ENCODE results near the gene IL9R.
"Not testable (repeated sequence)": the region's sequence is repeated elsewhere in the genome, so short reads cannot be mapped to it uniquely, and the experiment has no call there.

IL9R gene, protein sequence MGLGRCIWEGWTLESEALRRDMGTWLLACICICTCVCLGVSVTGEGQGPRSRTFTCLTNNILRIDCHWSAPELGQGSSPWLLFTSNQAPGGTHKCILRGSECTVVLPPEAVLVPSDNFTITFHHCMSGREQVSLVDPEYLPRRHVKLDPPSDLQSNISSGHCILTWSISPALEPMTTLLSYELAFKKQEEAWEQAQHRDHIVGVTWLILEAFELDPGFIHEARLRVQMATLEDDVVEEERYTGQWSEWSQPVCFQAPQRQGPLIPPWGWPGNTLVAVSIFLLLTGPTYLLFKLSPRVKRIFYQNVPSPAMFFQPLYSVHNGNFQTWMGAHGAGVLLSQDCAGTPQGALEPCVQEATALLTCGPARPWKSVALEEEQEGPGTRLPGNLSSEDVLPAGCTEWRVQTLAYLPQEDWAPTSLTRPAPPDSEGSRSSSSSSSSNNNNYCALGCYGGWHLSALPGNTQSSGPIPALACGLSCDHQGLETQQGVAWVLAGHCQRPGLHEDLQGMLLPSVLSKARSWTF

DNA sequence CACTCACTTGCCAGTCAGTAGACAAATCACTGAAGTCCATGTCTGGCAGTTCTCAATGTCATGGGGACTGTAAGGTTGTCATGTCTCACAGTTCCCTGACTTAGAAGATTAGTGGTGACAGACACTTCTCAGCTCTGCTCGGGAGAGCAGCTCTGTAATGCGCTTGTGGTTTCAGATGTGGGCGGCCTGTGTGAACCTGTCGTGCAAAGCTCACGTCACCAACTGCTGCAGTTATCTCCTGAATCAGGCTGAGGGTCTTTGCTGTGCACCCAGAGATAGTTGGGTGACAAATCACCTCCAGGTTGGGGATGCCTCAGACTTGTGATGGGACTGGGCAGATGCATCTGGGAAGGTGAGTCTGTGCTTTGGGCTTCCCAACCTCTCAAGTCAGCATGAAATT lies at the start of gene IL9R:
Gene IL9R, plus strand, starts transcription at position 261 of the 400 bp plus-strand sequence. Its CDS starts 64 bp downstream, at position 325.
- DNase-seq, result no peak

DNA sequence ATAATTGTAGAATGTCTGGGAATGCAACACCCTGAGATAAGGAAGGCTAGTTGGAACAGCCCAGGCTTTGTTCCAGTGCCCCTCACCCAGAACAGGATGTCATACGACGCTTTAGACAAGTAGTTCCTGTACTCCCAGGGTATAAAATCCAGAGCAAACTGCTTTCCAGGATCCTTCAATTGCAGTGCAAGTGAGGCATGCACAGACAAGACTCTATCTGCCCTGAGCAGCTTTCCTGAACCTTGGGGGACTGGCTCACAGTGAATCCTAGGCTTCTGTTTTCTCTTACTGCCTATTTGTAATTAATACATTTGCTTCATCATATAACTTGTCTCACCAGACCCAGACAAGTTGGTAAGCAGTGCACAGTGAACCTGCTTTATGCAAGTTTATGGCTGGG lies 48.4 kb upstream of the IL9R start:
- DNase-seq, result no peak

DNA sequence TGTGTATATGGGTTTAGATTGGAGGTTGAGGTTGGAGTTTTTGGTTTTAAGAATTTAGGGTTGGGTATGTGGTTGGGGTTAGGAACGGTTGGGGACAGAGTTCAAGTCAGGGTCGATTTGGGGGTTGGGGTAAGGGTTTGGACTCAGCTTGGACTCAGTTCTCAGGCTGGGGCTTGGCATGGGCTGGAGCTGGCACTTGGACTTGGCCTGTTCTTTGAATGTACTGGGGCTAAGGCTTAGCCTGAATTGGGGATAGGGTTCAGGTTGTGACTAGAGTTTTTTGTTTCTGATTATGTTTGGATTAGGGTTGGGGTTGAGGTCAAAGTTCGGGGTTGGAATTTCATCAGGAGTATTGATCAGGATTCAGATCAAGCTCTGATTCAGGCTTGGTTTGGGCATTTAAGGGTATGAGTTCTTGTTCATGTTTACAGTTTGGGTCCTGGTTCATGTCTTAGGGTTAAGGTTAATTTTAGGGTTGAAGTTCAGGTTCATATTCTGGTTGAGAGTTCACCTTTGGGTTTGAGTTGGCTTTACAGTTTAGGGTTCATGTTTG lies 46.2 kb upstream of the IL9R start:
- DNase-seq, result no peak

DNA sequence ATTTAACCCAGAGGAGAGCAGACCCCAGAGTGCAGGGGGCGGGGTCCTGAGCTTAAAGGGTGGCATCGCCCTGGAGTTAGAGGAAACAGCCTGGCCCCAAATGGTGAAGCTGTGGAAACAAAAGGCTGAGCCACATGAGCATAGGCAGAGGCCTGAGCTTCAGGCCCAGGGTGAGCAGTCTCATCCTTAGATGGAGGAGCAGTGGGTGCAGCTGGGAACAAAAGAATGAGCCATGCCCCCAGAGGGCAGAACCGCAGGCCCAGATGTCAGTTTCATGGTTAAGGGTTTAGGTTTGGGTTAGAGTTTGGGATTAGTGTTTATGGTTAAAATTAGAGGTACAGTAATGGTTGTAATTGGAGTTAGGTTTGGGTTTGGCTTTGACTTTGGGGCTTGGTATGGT lies 44.4 kb upstream of the IL9R start:
- DNase-seq, result no peak

DNA sequence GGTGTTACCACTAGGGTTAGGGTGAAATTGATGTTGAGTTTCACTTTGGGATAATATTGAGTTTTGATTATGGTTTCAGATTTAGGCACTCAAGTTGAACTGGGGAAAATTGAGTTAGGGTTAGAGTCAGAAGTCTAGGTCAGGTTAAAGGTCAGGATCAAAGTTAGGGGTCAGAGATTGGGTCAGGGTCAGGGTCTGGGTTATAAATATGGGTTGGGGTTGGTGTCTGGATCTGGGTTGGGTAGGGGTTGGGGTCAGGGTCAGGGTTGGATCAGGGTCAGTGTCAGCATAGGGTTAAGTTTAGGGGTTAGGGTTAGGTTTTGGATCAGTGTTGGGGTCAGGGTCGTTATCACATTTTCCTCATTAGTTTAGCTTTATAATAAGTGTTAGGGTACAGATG lies 42.7 kb upstream of the IL9R start:
- no peak for DNase-seq

DNA sequence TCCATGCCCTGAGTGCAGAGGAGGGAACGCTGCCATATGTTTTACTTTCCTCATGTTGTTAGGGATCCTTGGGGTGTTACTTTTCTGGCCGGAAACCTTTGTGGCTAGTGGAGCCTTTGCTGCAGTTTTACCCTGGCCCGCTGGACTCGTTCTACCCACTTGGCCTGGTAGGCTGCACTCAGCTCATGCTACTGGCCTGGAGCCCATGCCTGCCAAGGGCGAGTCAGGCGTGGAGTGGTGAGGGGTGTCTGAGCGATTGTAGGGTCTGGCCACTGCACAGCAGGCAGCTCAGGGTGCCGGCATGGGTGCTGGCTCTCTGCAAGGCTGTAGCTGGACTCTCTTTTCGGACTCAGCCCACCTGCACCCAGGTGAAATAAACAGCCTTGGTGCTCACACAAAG lies 41.4 kb upstream of the IL9R start:
- DNase-seq, result no peak

DNA sequence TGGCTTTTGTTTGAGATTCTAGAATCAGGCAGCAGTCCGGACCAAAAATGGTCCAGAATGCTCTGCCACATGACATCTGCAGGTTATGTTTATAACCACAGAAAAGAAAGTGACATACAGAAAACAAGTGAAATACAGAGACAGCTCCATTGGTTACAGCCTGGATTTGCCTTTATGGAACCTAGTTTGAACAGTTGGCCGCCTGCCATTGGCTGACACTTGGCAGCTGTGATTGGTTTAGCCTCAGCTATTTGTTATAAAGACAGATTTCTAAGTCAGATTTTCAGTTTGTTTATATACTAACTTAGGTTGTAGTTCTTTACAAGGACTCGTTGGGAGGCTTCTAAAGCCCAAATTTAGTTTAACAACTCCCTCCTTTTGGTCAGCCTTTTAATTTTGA lies 40.8 kb upstream of the IL9R start:
- DNase-seq, result no peak

DNA sequence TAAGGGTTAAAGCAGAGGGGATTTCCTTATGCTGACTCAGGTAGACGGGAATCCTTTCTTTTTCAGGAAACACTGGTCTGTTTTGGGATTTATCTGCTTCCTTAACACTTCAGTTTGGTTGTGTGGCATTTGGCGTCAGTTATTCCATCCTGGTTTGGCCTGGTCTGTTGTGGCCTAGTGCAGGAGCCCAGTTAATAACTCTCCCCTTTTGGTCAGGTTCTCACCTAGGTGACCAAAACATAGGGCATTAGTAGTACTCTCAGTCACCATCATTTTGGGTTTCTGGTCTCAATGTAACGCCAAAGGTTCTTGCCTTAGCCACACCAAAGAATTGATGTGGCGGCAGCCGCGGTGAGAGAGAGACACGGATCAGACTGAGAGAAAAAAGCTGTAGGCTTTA lies 39.7 kb upstream of the IL9R start:
- no peak for DNase-seq

DNA sequence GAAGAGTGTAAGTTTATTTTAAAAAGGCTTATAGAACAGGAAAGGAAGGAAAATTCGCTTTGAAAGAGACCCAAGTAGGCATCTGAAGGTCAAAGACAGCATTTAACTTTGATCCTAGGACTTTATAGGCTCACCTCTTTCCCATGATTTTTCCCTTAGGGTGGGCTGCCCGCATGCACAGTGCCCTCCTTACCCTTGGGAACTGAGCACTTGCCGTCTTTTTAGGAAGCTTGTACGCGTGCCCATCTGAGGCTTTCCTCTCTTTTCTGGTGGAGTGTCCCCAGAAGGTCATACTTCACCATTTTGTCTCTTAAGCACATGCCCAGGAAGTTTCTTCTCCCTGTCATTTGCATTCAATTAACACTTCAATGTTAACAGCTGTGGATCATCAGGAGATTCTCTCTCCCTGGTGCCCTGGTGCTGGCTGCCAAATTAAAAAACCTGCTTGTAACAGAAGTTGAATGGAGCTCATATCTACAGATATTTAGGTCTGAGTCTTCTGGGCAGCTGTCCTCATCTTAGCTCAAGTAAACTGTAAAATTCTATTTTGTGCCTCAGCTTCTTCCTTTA lies 38.4 kb upstream of the IL9R start:
- DNase-seq, result no peak

DNA sequence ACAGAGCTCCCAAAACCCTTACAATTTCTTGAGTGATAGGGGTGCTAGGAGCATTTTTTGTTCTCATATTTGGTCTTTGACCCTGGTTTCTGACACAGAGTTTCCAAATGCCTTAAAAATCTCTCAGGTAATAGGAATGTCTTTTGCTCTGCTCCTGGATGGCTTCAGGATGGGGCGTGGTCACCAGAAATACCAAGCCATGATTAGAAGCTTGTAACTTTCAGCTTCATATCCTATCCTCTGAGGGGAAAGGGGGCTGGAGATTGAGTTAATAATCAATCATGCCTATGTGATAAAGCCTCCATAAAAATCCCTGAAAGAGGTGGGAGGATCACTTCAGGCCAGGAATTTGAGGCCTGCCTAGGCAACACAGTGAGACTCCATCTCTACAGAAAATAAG lies 34.6 kb upstream of the IL9R start:
- no peak for DNase-seq

DNA sequence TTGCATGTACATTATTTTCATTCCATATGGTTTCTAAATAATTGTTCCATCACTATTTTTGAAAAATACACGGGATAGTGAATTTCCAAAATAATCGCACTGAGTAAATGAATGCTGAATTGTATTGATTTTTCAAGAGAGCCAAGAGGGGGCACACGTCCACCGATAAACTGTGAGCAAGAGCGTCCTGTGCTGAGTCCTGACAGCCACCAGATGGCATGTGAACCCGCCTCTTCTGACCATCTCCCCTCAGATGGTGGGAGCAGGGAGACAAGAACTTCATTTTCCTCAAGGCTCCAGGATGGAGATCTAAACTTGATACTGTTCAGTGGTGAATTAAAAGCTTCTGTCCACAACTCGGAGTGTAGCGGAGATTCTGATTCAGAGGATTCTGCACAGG lies 30.6 kb upstream of the IL9R start:
- peak; percentile 34 for DNase-seq

DNA sequence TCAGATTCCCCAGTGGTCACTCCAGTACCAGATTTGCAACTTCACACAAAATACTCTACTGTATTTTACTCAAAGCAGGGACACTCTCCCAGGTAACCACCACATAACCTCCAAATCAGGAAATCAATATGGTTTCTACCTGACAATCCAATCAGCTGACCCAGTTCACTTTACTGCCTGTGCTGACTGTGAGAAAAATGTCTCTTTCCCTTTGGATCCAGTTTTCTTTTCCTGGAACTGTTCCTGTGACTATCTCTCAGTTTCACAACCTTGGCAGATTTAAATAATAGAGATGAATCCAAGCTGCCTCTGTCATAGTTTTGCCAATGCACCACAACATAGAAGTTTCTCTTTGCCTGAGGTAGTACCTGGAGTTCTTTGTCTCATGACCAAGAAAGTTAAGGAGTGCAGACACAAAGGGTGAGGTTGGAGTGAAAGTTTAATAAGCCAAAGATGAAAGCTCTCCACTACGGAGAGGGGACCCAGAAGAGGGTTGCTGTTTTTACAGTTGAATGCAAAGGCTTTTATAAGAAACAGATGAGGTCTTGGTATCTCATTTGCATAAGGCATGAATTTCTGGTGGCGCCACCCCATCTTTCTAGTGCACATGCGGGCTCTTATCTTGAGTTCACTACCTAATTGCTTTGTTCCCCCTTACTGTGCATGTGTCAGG lies 29.7 kb upstream of the IL9R start:
- DNase-seq, result no peak

DNA sequence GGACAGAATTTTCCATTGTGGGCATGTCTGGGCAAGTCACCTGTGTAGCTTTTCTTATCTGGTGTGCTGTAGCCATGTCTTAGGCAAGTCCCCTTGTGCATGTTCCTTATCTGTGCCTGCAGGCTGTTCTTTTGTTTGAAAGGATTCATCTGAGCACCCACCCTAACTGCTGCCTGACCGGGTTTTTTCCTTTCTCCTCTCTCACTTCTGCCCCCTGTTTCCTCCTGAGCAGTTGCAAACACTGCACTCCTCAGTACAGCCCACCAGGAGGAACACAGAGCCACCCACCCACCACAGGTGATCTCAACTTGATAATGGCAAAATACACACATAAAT lies 29.2 kb upstream of the IL9R start:
- no peak for DNase-seq

DNA sequence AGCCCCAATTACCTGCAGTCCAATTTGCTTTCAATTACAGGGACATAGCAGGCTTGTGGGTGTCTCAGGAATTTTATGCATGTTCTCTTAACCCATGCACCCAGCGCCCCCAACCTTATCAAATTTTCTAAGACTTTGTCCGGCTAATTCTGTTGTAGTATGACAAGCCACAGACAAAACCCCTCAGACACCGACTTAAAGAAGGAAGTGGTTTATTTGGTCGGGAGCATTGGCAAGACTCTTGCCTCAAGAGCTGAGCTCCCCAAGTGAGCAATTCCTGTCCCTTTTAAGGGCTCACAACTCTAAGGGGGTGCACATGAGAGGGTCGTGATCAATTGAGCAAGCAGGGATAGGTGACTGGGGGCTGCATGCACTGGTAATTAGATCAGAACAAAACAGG lies 28.7 kb upstream of the IL9R start:
- DNase-seq, result no peak

DNA sequence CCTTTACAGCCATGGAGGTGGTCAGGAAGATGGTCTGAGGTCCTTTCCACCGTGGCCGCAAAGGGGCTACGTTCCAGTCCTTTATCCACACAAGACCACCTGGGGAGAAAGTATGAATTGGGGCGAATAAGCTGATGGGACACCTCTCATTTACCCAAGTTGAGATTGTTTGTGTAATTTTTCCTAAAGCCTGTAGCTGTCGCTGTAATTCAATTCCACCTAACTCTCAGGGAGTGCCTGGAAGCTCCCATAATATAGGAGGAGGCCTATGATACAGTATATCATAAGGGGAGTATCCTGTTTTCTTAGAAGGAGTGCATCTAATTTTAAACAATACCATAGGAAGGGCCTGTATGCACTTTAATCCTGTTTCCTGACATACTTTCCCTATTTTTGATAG lies 25.8 kb upstream of the IL9R start:
- not testable (repeated sequence) for DNase-seq

DNA sequence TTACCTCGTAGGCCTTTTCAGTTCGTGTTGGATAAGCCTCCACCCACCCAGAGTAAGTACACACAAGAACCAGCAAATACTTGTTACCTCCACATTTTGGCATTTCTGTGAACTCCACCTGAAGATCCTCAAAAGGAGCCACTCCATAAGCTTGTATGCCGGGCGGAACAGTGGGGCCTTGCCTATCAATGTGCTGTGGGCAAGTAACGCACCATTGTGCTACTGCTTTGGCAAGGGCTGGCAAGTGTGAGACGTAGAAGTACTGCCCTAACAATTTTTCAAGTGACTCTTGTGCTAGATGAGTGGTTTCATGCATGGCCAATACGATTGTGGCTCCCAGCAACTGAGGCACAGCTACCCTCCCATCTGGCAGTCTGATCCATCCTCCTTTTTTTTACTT lies 25.3 kb upstream of the IL9R start:
- not testable (repeated sequence) for DNase-seq

DNA sequence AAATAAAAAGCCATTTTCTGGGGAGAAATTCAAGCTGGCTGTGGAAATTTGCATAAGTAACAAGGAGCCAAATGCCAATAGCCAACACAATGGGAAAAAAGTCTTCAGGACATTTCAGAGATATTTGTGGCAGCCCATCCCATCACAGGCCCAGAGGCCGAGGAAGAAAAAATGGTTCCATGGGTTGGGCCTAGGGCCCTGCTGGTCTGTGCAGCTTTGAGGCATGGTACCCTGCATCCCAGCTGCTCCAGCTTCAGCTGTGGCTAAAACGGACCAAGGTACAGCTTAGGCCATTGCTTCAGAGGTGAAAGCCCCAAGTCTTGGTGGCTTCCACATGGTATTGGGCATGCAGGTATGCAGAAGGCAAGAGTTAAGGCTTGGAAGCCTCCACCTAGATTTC lies 14.2 kb upstream of the IL9R start:
- DNase-seq, result no peak

DNA sequence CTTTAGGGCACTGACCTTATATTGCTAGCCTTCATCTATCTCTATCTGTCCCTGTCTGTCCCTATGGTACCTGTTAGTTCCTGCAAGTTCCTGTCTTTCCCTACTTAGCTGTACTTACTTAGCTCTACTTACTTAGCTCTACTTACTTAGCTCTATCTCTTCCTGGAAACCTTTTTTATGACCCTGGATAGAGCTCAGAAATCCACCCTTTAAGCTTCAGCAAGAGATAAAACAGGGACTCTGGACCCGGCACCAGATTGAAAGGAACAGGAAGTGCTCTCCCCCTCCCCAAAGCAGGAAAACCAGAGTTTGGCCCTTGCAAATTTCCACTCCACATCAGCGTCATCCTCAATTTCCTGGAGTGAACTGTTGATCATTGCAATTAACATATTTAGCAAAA lies 12.3 kb upstream of the IL9R start:
- DNase-seq, result no peak

DNA sequence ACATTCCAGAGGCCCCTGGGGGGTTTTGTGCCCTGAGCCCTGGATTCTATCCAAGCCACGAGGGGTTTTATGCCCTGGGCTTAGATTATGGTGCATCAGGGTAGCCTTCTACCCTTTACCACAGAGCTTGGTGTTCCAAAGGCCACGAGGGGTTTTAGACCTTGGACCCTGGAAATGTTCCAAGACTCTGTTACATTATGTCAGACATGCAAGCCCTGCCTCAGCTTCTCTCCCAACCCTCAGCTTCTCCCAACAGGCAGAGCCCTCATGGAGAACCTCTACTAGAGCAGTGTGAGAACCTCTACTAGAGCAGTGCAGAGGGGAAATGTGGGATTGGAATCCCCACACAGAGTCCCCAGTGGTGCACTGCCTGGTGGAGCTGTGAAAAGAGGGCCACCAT lies 10.5 kb upstream of the IL9R start:
- DNase-seq, result not testable (repeated sequence)

DNA sequence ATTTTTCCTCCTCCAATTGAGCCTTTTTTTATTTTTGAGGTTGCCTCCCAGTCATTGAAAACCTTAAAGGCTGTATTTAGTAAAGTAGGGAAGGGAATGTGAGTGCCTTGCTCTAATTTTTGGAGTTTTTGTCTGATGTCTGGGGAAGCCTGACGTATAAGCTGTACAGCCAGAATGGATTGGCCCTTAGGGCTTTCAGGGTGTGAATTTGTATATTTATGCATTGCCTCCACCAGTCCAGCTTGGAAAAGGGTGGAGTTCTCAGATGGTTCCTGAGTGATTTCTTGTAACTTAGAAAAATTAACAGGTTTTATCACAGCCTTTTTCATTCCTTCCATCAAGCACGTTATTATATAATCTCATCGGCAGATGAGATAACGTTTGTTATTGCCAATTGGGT lies 8.6 kb upstream of the IL9R start:
- no peak for DNase-seq

DNA sequence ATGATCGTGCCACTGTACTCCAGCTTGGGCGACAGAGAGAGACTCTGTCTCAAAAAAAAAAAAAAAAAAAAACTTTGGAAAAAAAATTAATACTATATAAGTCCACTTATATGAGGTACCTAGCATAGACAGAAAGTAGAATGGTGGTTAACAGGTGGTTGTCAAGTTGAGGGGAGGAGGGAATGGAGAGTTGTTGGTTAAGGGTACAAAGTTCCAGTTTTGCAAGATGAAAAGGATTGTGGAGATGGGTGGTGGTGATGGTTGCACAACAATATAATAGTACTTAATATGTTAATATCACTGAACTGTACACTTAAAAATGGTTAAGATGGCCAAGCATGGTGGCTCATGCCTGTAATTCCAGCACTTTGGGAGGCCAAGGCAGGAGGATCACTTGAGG lies 4.1 kb upstream of the IL9R start:
- DNase-seq, result no peak

DNA sequence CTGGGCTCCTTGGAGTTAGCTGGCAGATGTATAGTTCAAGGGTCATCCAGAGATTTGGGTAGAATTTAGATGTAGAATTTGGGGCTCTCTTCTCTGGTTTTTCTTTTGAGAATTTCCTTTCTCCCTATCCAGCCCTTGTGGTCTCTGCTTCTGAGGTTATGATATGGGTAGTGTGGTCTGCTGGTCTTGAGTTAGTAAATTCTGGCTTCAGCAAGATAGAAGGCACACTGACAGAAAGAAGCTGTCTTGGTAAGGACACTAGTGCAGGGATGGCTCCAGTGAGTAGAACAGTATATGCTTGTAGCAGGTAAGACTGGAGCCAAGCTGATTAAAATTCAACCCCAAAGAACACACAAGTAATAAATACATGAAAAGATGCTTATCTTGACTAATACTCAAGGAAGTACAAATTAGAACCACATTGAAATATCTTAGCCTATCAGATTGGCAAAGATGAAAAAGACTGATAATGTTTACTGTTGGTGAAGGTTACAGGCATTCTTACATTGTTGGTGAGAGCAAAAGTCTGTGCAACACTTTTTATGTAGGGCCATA lies 2.1 kb upstream of the IL9R start:
- DNase-seq, result no peak

DNA sequence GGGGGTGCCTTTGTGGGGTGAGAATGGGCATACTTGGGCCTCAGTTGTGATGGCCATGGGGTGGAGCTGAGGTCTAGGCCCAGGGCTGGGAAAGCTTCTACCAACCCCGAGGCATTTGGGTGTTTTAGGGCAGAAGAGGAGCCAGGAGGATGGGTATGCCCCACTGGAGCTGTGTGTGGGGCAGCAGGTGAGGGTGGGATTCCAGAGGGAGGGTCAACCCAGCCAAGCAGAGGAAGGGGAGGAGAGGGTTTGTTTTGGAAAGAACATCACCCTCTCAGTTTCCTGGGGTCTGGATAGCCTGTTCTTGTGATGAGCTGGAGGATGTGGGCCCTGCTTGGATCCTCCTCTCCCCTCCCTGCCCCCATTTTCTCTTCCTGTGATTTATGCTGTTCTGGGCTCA lies 620 bp downstream of the IL9R start:
- no peak for DNase-seq
